PFSK-1 (cell line): ENCODE data around the gene LYPLA2.

Source experiments
- POLR2AphosphoS5 ChIP-seq: IDR thresholded peaks from 2 replicates; pipeline ENCODE4 v1.6.1; 2012; ENCODE audit warnings: low read depth, mild to moderate bottlenecking, control low read depth, low read length, moderate library complexity
- SIN3A ChIP-seq: IDR thresholded peaks from 2 replicates; pipeline ENCODE4 v1.6.1; 2012; ENCODE audit warnings: mild to moderate bottlenecking, low read length, moderate library complexity, borderline replicate concordance; ENCODE audit not compliant: insufficient read depth

DNA sequence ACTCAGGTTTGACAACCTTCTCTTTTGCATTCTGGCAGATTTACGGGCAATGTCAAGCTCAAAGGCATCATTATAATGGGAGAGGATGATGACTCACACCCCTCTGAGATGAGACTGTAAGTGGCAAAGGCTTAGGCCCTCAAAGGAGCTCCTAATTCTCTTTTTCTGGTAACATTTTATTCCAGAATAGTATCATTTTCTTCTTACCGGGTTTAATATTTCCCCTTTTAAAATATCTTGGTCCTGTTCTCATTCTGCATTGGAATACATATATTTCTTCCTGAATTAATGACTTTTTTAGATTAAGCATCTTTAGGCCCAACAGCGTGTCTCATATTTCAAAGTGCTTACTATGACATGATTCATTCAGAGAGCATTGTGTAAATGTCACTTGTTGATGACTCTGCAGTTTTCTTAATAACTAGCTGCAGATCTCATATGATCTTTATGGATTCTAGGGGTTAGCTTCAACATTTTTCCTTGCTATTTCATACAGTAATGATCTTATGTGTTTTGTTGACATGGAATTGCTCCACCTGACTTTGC lies 11.0 kb upstream of the LYPLA2 start:
- TF ChIP-seq POLR2AphosphoS5 (no peak), SIN3A (no peak)
